ENCODE measurements around the gene C2CD5. TPM values are rescaled to one million over a fixed set of nuclear protein-coding genes. Genes with fewer than 3 reads are reported as not detected.

C2CD5 gene
- polyA plus RNA-seq, 1 of the 3 experiments (the other 2 are of a cell fraction): 9.2 TPM

DNA sequence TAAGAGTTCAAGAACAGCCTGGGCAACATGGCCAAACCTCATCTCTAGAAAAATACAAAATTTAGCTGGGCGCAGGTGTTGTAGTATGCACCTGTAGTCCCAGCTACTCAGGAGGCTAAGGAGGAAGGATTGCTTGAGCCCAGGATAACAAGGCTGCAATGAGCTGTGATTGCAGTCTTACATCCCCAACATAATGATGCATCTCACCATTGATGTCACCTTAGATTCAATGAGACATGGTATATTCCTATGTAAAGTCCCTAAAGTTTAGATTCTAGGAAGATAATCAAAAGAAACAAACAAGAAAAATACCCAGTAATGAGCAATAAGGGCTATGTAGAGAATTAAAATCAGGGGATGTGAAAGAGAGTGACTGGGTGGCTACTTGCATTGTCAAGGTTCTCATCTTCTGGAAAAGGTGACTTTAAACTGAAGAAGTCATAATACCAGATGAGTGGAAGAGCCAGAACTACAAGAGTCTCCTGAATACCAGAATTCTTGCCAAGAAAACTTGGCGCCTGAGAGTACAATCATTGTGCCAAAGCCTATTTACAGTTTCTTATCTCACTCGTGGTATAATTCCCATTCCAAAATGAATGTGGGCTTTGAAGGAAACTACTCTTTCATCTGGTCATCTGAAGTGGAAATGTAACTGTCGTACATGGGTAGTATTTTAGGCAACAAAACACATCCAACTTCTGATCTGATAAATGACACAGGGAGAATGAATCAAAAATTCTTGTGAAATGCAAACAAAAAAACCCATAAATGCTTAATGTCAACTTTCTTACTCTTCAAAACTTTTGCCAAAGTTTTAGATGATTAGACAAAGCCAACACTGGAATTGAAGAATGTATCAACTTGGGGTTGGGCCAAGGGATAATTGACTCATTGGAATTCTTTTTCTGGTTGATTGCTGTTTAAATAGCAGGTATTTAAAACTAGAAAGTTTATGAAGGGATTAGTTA lies 128.7 kb downstream of the C2CD5 start:
- 29% methylated on average over 4 of the region's 4 CpGs for whole genome bisulfite sequencing (ENCODE audit: low lambda C conversion rate)
- H3K9ac ChIP-seq: no peak overlapping the region

GRCh38 chr12:22414742-22415141 lies 129.6 kb downstream of the C2CD5 start:
- H3K9me2 ChIP-seq: no peaks in the 10 kb centered on the region
- no peaks in the 10 kb centered on the region for H3F3A ChIP-seq (replicated peaks; ENCODE audit: insufficient read depth)
- CTCF ChIA-PET: no interaction called here
- no peaks in the 10 kb centered on the region for H3K4me1 ChIP-seq (ENCODE audit: control insufficient read depth in 1 of 2, insufficient read depth in 2 of 2, low read depth in 1 of 2, low read length in 1 of 2)
- H3K9ac ChIP-seq: no peak overlapping the region
- no peaks in the 10 kb centered on the region for H3K79me2 ChIP-seq (ENCODE audit: insufficient read depth)
- POLR2A ChIA-PET: no interaction called here
- H4K20me1 ChIP-seq (ENCODE audit: insufficient read depth): no peaks in the 10 kb centered on the region
- H3K9me3 ChIP-seq: no peaks in the 10 kb centered on the region
- DNase-seq: no peak
- 68% methylated on average over 2 of the region's 2 CpGs for WGBS (ENCODE audit: low lambda C conversion rate)
- no peak overlapping the region for H2AFZ ChIP-seq (ENCODE audit: low read depth)
- no peaks in the 10 kb centered on the region; the same call in 1 of the 2 replicates for H3K27me3 ChIP-seq (ENCODE audit: insufficient read depth)
- H3K36me3 ChIP-seq (replicated peaks in 1 of 2; ENCODE audit: control insufficient read depth in 1 of 2, insufficient read depth in 2 of 2, low read length in 1 of 2): no peaks in the 10 kb centered on the region
- no peak overlapping the region for H3K4me3 ChIP-seq (ENCODE audit: low read depth in 2 of 2, low read length in 1 of 2)
- no peak overlapping the region for H3K27ac ChIP-seq (ENCODE audit: low read depth in 2 of 2, low read length in 1 of 2)
- TF ChIP-seq YY1 (IDR thresholded peaks at IDR 0.05; ENCODE audit: low read depth) (no peak), TAF1 (IDR thresholded peaks at IDR 0.05; ENCODE audit: borderline replicate concordance, low read depth, low read length) (no peak), SMC3 (IDR thresholded peaks at IDR 0.05; ENCODE audit: low read depth, low read length) (no peak), POLR2AphosphoS5 (IDR thresholded peaks at IDR 0.05; ENCODE audit: low read depth, low read length) (no peak), EP300 (IDR thresholded peaks at IDR 0.05; ENCODE audit: borderline replicate concordance in 1 of 2, low read depth in 1 of 2, low read length in 1 of 2) (no peak), TEAD4 (IDR thresholded peaks at IDR 0.05; ENCODE audit: borderline replicate concordance, insufficient read depth) (no peak), JUND (IDR thresholded peaks at IDR 0.05) (no peak), FOXJ3 (CRISPR knock-in tag; IDR thresholded peaks at IDR 0.05) (no peak), FOXM1 (IDR thresholded peaks at IDR 0.05; ENCODE audit: low read depth) (no peak), MXI1 (IDR thresholded peaks at IDR 0.05; ENCODE audit: low read depth, low read length) (no peak), TCF12 (IDR thresholded peaks at IDR 0.05) (no peak), CTCF (IDR thresholded peaks at IDR 0.05) (no peak), USF1 (IDR thresholded peaks at IDR 0.05; ENCODE audit: borderline replicate concordance, low read depth) (no peak), CHD2 (IDR thresholded peaks at IDR 0.05; ENCODE audit: low read length, partially characterized antibody) (no peak), NRF1 (IDR thresholded peaks at IDR 0.05; ENCODE audit: low read depth, low read length) (no peak)
- H3K4me2 ChIP-seq: no peak overlapping the region

More for the DNA sequence above, 128.7 kb downstream of the C2CD5 start:
- Histone ChIP-seq H3K4me3 (ENCODE audit: low read depth in 2 of 2, low read length in 1 of 2) (no peak overlapping the region), H3K27me3 (ENCODE audit: insufficient read depth) (no peaks in the 10 kb centered on the region), H3K9me2 (no peaks in the 10 kb centered on the region), H3K27ac (ENCODE audit: low read depth in 2 of 2, low read length in 1 of 2) (no peak overlapping the region), H3K36me3 (replicated peaks in 1 of 2; ENCODE audit: control insufficient read depth in 1 of 2, insufficient read depth in 2 of 2, low read length in 1 of 2) (no peaks in the 10 kb centered on the region), H3K4me1 (ENCODE audit: control insufficient read depth in 1 of 2, insufficient read depth in 2 of 2, low read depth in 1 of 2, low read length in 1 of 2) (no peaks in the 10 kb centered on the region), H2AFZ (ENCODE audit: low read depth) (no peak overlapping the region), H3K9me3 (no peaks in the 10 kb centered on the region), H3K4me2 (no peak overlapping the region), H4K20me1 (ENCODE audit: insufficient read depth) (no peaks in the 10 kb centered on the region), H3K79me2 (ENCODE audit: insufficient read depth) (no peaks in the 10 kb centered on the region), H3F3A (replicated peaks; ENCODE audit: insufficient read depth) (no peaks in the 10 kb centered on the region)
- no peak for TF ChIP-seq RCOR1 (IDR thresholded peaks at IDR 0.05; ENCODE audit: low read length)
- no peak for TF ChIP-seq FOXJ3 (CRISPR knock-in tag; IDR thresholded peaks at IDR 0.05)
- TF ChIP-seq TEAD4 (IDR thresholded peaks at IDR 0.05; ENCODE audit: borderline replicate concordance, insufficient read depth): no peak
- no peak for TF ChIP-seq RAD21 (IDR thresholded peaks at IDR 0.05; ENCODE audit: low read length)
- no peak for TF ChIP-seq POLR2AphosphoS5 (IDR thresholded peaks at IDR 0.05; ENCODE audit: low read depth, low read length)
- TF ChIP-seq, protein P1, sequence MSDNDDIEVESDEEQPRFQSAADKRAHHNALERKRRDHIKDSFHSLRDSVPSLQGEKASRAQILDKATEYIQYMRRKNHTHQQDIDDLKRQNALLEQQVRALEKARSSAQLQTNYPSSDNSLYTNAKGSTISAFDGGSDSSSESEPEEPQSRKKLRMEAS (IDR thresholded peaks at IDR 0.05; ENCODE audit: low read depth): no peak
- TF ChIP-seq MEF2A (IDR thresholded peaks at IDR 0.05; ENCODE audit: borderline replicate concordance, low read depth): no peak
- TF ChIP-seq GATA2 (CRISPR knock-in tag; IDR thresholded peaks at IDR 0.05): no peak
- TF ChIP-seq YY1 (IDR thresholded peaks at IDR 0.05; ENCODE audit: low read depth): no peak
- TF ChIP-seq GABPA (IDR thresholded peaks at IDR 0.05; ENCODE audit: low read depth): no peak
- DNase-seq: no peak
- CTCF ChIA-PET: no interaction called here
- POLR2A ChIA-PET: no interaction called here

Data from SK-N-SH (cell line).